Smooth muscle cell (in vitro differentiated cells): ENCODE measurements around the gene TNFRSF12A. TPM values are rescaled to one million over a fixed set of nuclear protein-coding genes. Genes with fewer than 3 reads are reported as not detected.

Experiments used
- DNase-seq: peaks from one replicate; lab custom pipeline; 2025; ENCODE audit not compliant: unreplicated experiment; lab: John Stamatoyannopoulos, UW
- H2AFZ ChIP-seq: fragments of 200-600 bp; sonication (generic); 2 replicates; pipeline ENCODE4 v1.6.0; 2016; ENCODE audit warnings: antibody characterized with exemption, low read depth, mild to moderate bottlenecking
- H3F3A ChIP-seq: fragments of 200-600 bp; sonication (generic); 2 replicates; pipeline ENCODE4 v1.6.0; 2017; ENCODE audit warnings: antibody characterized with exemption, low read depth
- H3K27ac ChIP-seq: fragments of 200-600 bp; sonication (generic); 2 replicates; pipeline ENCODE4 v1.5.1; 2016; ENCODE audit warnings: low read depth, mild to moderate bottlenecking
- H3K27me3 ChIP-seq: fragments of 200-600 bp; sonication (generic); 2 replicates; pipeline ENCODE4 v1.6.1; 2016; ENCODE audit warnings: low read depth, mild to moderate bottlenecking
- H3K36me3 ChIP-seq: fragments of 200-600 bp; sonication (generic); 2 replicates; pipeline ENCODE4 v1.5.1; 2016; ENCODE audit warnings: low read depth
- H3K4me1 ChIP-seq: fragments of 200-600 bp; sonication (generic); 2 replicates; pipeline ENCODE4 v1.5.1; 2016; ENCODE audit warnings: low read depth
- H3K4me2 ChIP-seq: fragments of 200-600 bp; sonication (generic); 2 replicates; pipeline ENCODE4 v1.6.0; 2016; ENCODE audit warnings: mild to moderate bottlenecking
- H3K4me3 ChIP-seq: fragments of 200-600 bp; sonication (generic); 2 replicates; pipeline ENCODE4 v1.5.1; 2016; ENCODE audit warnings: mild to moderate bottlenecking
- H3K79me2 ChIP-seq: fragments of 200-600 bp; sonication (generic); 2 replicates; pipeline ENCODE4 v1.6.0; 2016; ENCODE audit warnings: low read depth, mild to moderate bottlenecking
- H3K9ac ChIP-seq: fragments of 200-600 bp; sonication (generic); 2 replicates; pipeline ENCODE4 v1.6.0; 2016; ENCODE audit warnings: low read depth
- H3K9me3 ChIP-seq: fragments of 200-600 bp; sonication (generic); replicated peaks from 2 replicates; pipeline ENCODE4 v1.5.1; 2016; ENCODE audit warnings: low read depth
- H4K20me1 ChIP-seq: fragments of 200-600 bp; sonication (generic); 2 replicates; pipeline ENCODE4 v1.6.0; 2016; ENCODE audit warnings: low read depth
- CTCF ChIP-seq: fragments of 200-600 bp; sonication (generic); IDR thresholded peaks from 2 replicates; pipeline ENCODE4 v1.5.1; 2017; ENCODE audit warnings: borderline replicate concordance, mild to moderate bottlenecking, antibody characterized with exemption; ENCODE audit not compliant: insufficient read depth, poor library complexity, severe bottlenecking
- WGBS: methylation state at CpG from one replicate; pipeline ENCODE4 v1.1.7; 2016; ENCODE audit warnings: low lambda C conversion rate; 5-methylcytosine and 5-hydroxymethylcytosine counted together
- polyA plus RNA-seq: library from polyadenylated mRNA; unstranded; fragments of >200 nt; fragmentation: Nextera tagmentation; extraction: Ambion mirVana; gene quantifications from 2 replicates; pipeline ENCODE4 v1.2.1, GENCODE V29; 2016
- total RNA-seq: library from RNA; depleted of rRNA; stranded (reverse); fragments of >200 nt; gene quantifications from 2 replicates; pipeline ENCODE4 v1.2.3, GENCODE V29; 2014

The TNFRSF12A gene
- total RNA-seq (192 and 219 TPM in 2 replicates), polyA plus RNA-seq (386 and 512 TPM in 2 replicates)

- H3K4me1 ChIP-seq, result peaks cover 21% of the 10 kb centered on the region
- H3K4me3 ChIP-seq, result peak within 1 kb of the TSS; percentile 86
- peaks cover 16% of the 10 kb centered on the region for H3F3A ChIP-seq
- no peaks in the 10 kb centered on the region for H3K36me3 ChIP-seq
- H3K27me3 ChIP-seq, result no peaks in the 10 kb centered on the region
- peaks cover 28% of the 10 kb centered on the region for H4K20me1 ChIP-seq
- H3K79me2 ChIP-seq, result no peaks in the 10 kb centered on the region
- peak within 1 kb of the TSS; percentile 100 for H3K27ac ChIP-seq
- peak within 1 kb of the TSS; percentile 99 for H3K9ac ChIP-seq
- H2AFZ ChIP-seq, result no peak within 1 kb of the TSS
- peak; percentile 57 for DNase-seq
- 0% methylated on average over 25 of the region's 49 CpGs for WGBS
- TF ChIP-seq CTCF, result no peak
- H3K4me2 ChIP-seq, result peak within 1 kb of the TSS; percentile 93
- H3K9me3 ChIP-seq, result no peaks in the 10 kb centered on the region
Observed at GRCh38 chr16:3020247-3020603, at the start of gene TNFRSF12A. TSS of gene TNFRSF12A (plus strand) at chr16:3020368. CDS start at chr16:3020398, 30 bp downstream.

GRCh38 chr16:2970563-2970962 lies 49.6 kb upstream of the TNFRSF12A start:
- Histone ChIP-seq H3K4me3 (peak overlapping the region; percentile 63), H2AFZ (no peak overlapping the region), H3K4me1 (no peaks in the 10 kb centered on the region), H3K9ac (no peak overlapping the region), H3K9me3 (no peaks in the 10 kb centered on the region), H3K36me3 (no peaks in the 10 kb centered on the region), H3K4me2 (peak overlapping the region; percentile 98), H3K27ac (no peak overlapping the region), H3F3A (no peaks in the 10 kb centered on the region), H3K27me3 (peaks cover 24% of the 10 kb centered on the region), H4K20me1 (peaks cover 11% of the 10 kb centered on the region), H3K79me2 (no peaks in the 10 kb centered on the region)
- 88% methylated on average over 6 of the region's 6 CpGs for WGBS
- no peak for TF ChIP-seq CTCF
- DNase-seq, result no peak

- H3K27me3 ChIP-seq, result peaks cover 16% of the 10 kb centered on the region
- TF ChIP-seq CTCF, result no peak
- H3K4me1 ChIP-seq, result no peaks in the 10 kb centered on the region
- no peak overlapping the region for H2AFZ ChIP-seq
- H3K79me2 ChIP-seq, result no peaks in the 10 kb centered on the region
- no peaks in the 10 kb centered on the region for H3K36me3 ChIP-seq
- H3K27ac ChIP-seq, result no peak overlapping the region
- H4K20me1 ChIP-seq, result peaks cover 11% of the 10 kb centered on the region
- 97% methylated on average over 34 of the region's 35 CpGs for WGBS
- no peak for DNase-seq
- H3F3A ChIP-seq, result no peaks in the 10 kb centered on the region
- no peak overlapping the region for H3K9ac ChIP-seq
- no peaks in the 10 kb centered on the region for H3K9me3 ChIP-seq
- no peak overlapping the region for H3K4me2 ChIP-seq
- no peak overlapping the region for H3K4me3 ChIP-seq
Observed at GRCh38 chr16:2971134-2971984, 48.8 kb upstream of the TNFRSF12A start.
